ENCODE results near the gene SFTPA1. TPM values are rescaled to one million over a fixed set of nuclear protein-coding genes. Genes with fewer than 3 reads are reported as not detected.
"Not testable (repeated sequence)": the region's sequence is repeated elsewhere in the genome, so short reads cannot be mapped to it uniquely, and the experiment has no call there.

Gene SFTPA1
- total RNA-seq, 2 experiments from 2014 or later: not detected

GRCh38 chr10:79608505-79609375 is 2.0 kb upstream of the SFTPA1 start:
- H2AFZ ChIP-seq (ENCODE audit: low read length): peak overlapping the region; percentile 25; the same call in 1 of the 2 replicates
- peaks cover 8% of the 10 kb centered on the region; the same call in 1 of the 2 replicates for H3K36me3 ChIP-seq (ENCODE audit: insufficient read depth, low read length)
- H3K4me2 ChIP-seq (ENCODE audit: low read length): no peak overlapping the region
- TF ChIP-seq EZH2phosphoT487 (IDR thresholded peaks at IDR 0.05; ENCODE audit: borderline replicate concordance, low read depth, low read length) (no peak), CTCF (conservative IDR thresholded peaks at IDR 0.05; ENCODE audit: low read length) (peak; percentile 93)
- no peak overlapping the region for H3K4me3 ChIP-seq (ENCODE audit: low read depth, low read length, poor library complexity, severe bottlenecking)
- ChIA-PET POLR2A (no interaction called here), CTCF (ENCODE audit: unreplicated experiment) (no interaction called here)
- no peak overlapping the region for H3K27ac ChIP-seq (ENCODE audit: low read depth, low read length, poor library complexity, severe bottlenecking)
- intact Hi-C loops (cut with micrococcal nuclease; ENCODE audit: unreplicated experiment): loop anchor here (1.0 to 2.0 kb wide), 2 partner anchors 46 to 70 kb away; no protein-coding TSS in a partner anchor
- H3K9me2 ChIP-seq (ENCODE audit: insufficient read depth, low read length): no peaks in the 10 kb centered on the region
- peak; percentile 79 for DNase-seq (ENCODE audit: low spot score)
- H4K20me1 ChIP-seq (ENCODE audit: insufficient read depth, low read length): no peaks in the 10 kb centered on the region
- H3K79me2 ChIP-seq (ENCODE audit: insufficient read depth, low read depth, low read length): no peaks in the 10 kb centered on the region
- no TSS peak for BruUV-seq (replicated peaks)
- H3K9me3 ChIP-seq (ENCODE audit: low read length): peaks cover 10% of the 10 kb centered on the region; the same call in 1 of the 2 replicates
- H3K4me1 ChIP-seq (ENCODE audit: insufficient read depth, low read length, poor library complexity, severe bottlenecking): peaks cover 32% of the 10 kb centered on the region

- H3K4me3 ChIP-seq (ENCODE audit: low read depth, low read length, poor library complexity, severe bottlenecking); H3K9me2 ChIP-seq (ENCODE audit: insufficient read depth, low read length); H3K27ac ChIP-seq (ENCODE audit: low read depth, low read length, poor library complexity, severe bottlenecking); H3K79me2 ChIP-seq (ENCODE audit: insufficient read depth, low read depth, low read length); H2AFZ ChIP-seq (ENCODE audit: low read length); POLR2A ChIA-PET; DNase-seq (ENCODE audit: low spot score); intact Hi-C loops (cut with micrococcal nuclease; ENCODE audit: unreplicated experiment); H4K20me1 ChIP-seq (ENCODE audit: insufficient read depth, low read length); H3K36me3 ChIP-seq (ENCODE audit: insufficient read depth, low read length); CTCF ChIA-PET (ENCODE audit: unreplicated experiment); BruUV-seq (replicated peaks); H3K9me3 ChIP-seq (ENCODE audit: low read length); H3K4me2 ChIP-seq (ENCODE audit: low read length): not testable (repeated sequence)
- H3K4me1 ChIP-seq (ENCODE audit: insufficient read depth, low read length, poor library complexity, severe bottlenecking): peaks cover 14% of the 10 kb centered on the region
Measured at GRCh38 chr10:79611193-79611976, 646 bp downstream of the SFTPA1 start.

DNA sequence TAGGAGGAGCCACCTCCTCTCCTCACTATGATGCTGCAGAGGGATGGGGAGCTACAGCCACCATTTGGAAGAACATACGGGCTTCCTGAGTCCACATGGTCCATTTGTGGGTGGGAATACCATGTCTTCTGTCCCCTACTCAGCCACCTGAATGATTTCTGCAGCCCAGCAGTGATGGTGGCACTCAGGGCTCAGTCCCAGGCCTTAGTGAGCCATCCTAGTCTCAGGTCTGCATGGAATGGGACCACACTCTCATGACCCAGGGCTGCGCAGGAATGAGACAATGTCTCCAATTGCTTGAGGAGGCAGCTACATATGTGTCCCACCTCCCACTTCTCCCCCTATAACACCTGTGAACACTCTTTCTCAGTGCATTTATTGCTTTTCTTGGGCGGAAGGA is 4.8 kb downstream of the SFTPA1 start:
- Histone ChIP-seq H3K4me3 (ENCODE audit: low read depth, low read length, poor library complexity, severe bottlenecking) (no peak overlapping the region), H3K4me1 (ENCODE audit: insufficient read depth, low read length, poor library complexity, severe bottlenecking) (peaks cover 6% of the 10 kb centered on the region), H3K9me3 (ENCODE audit: low read length) (no peaks in the 10 kb centered on the region), H3K27ac (ENCODE audit: low read depth, low read length, poor library complexity, severe bottlenecking) (no peak overlapping the region), H3K4me2 (ENCODE audit: low read length) (no peak overlapping the region), H4K20me1 (ENCODE audit: insufficient read depth, low read length) (no peaks in the 10 kb centered on the region), H3K79me2 (ENCODE audit: insufficient read depth, low read depth, low read length) (no peaks in the 10 kb centered on the region), H2AFZ (ENCODE audit: low read length) (no peak overlapping the region), H3K36me3 (ENCODE audit: insufficient read depth, low read length) (no peaks in the 10 kb centered on the region), H3K9me2 (ENCODE audit: insufficient read depth, low read length) (no peaks in the 10 kb centered on the region)
- ChIA-PET POLR2A (interaction anchor here (0.7 kb wide), 1 partner anchor 15 kb away, joined by 3 read pairs; no protein-coding TSS in a partner anchor), CTCF (ENCODE audit: unreplicated experiment) (no interaction called here)
- no TSS peak for BruUV-seq (replicated peaks)
- intact Hi-C loops (cut with micrococcal nuclease; ENCODE audit: unreplicated experiment): no loop called here
- TF ChIP-seq CTCF (conservative IDR thresholded peaks at IDR 0.05; ENCODE audit: low read length): no peak
- DNase-seq (ENCODE audit: low spot score): no peak
